Breast epithelium (tissue), 3 donors: ENCODE results near the gene FNDC3A.

Experiments
- POLR2A ChIP-seq: fragments of 450-650 bp; IDR thresholded peaks from one replicate; pipeline ENCODE4 v1.6.1; 2016; ENCODE audit warnings: antibody characterized with exemption, mild to moderate bottlenecking, moderate library complexity
- POLR2AphosphoS5 ChIP-seq, 3 donors: sonication (generic); formaldehyde crosslinking; IDR thresholded peaks; one replicate each; pipeline ENCODE4 v1.6.1; 2017; ENCODE audit warnings: antibody characterized with exemption in 3 of 3
- TF ChIP-seq, protein P1 (sequence below), 3 donors: fragments of 450-650 bp; IDR thresholded peaks; one replicate each; pipeline ENCODE4 v1.5.1; 2016 to 2017; ENCODE audit warnings: antibody characterized with exemption in 3 of 3, mild to moderate bottlenecking in 3 of 3, moderate library complexity in 3 of 3

DNA sequence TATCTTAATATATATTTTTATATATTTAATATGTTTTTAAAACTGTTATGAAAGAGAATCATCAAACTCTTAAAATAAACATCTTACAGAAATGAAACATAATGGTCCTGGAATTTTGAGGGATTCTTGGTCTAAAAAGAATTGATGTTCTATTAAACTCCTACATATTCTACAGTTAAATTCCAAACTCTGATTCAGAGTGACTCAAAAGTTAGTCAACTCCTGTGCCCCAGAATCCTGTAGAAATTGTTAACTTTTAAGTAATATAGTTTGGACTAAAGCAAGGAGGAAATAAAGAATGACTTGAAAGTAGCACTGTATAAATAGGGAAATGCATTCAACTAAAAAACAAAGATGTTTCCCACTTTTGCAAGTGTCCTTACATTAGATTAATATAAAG is 47.7 kb downstream of the FNDC3A start:
- no peak for TF ChIP-seq POLR2A
- TF ChIP-seq, protein P1, sequence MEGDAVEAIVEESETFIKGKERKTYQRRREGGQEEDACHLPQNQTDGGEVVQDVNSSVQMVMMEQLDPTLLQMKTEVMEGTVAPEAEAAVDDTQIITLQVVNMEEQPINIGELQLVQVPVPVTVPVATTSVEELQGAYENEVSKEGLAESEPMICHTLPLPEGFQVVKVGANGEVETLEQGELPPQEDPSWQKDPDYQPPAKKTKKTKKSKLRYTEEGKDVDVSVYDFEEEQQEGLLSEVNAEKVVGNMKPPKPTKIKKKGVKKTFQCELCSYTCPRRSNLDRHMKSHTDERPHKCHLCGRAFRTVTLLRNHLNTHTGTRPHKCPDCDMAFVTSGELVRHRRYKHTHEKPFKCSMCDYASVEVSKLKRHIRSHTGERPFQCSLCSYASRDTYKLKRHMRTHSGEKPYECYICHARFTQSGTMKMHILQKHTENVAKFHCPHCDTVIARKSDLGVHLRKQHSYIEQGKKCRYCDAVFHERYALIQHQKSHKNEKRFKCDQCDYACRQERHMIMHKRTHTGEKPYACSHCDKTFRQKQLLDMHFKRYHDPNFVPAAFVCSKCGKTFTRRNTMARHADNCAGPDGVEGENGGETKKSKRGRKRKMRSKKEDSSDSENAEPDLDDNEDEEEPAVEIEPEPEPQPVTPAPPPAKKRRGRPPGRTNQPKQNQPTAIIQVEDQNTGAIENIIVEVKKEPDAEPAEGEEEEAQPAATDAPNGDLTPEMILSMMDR (IDR thresholded peaks at IDR 0.05), result no peak
- no peak for TF ChIP-seq POLR2AphosphoS5 (IDR thresholded peaks at IDR 0.05)
